Parietal lobe (tissue), 1 donor: ENCODE measurements around the gene CELF2. TPM values are rescaled to one million over a fixed set of nuclear protein-coding genes. Genes with fewer than 3 reads are reported as not detected.

Source experiments
- total RNA-seq: library from RNA; depleted of rRNA; stranded (reverse); fragments of >200 nt; gene quantifications from one replicate; pipeline ENCODE4 v1.2.3, GENCODE V29; 2014

CELF2 gene
- 305 TPM for total RNA-seq

GRCh38 chr10:11017570-11018431, at the start of gene CELF2:
CELF2 (plus strand) TSS chr10:11017872; CDS start chr10:11018090, 218 bp downstream.

